ENCODE data around the gene ARHGEF1.

Gene ARHGEF1

GRCh38 chr19:41915776-41916414 lies 32.9 kb downstream of the ARHGEF1 start:
- H3K27me3 Mint-ChIP-seq (ENCODE audit: low read depth): peaks cover 37% of the 10 kb centered on the region
- peaks cover 4% of the 10 kb centered on the region for H3K4me1 Mint-ChIP-seq
- no peak for TF ChIP-seq CTCF (IDR thresholded peaks at IDR 0.05; ENCODE audit: unreplicated experiment in 3 of 3)
- no peak overlapping the region for H3K4me3 Mint-ChIP-seq
- no peaks in the 10 kb centered on the region for H3K36me3 Mint-ChIP-seq (ENCODE audit: low read depth)
- no peak overlapping the region for H3K27ac Mint-ChIP-seq
- H3K9me3 Mint-ChIP-seq: no peaks in the 10 kb centered on the region

- TF ChIP-seq CTCF (IDR thresholded peaks at IDR 0.05; ENCODE audit: unreplicated experiment in 3 of 3): no peak
- Mint-ChIP-seq H3K36me3 (ENCODE audit: low read depth) (no peaks in the 10 kb centered on the region), H3K27ac (no peak overlapping the region), H3K9me3 (no peaks in the 10 kb centered on the region), H3K4me1 (no peaks in the 10 kb centered on the region), H3K27me3 (ENCODE audit: low read depth) (peaks cover 19% of the 10 kb centered on the region), H3K4me3 (no peak overlapping the region)
Measured at GRCh38 chr19:41917676-41918075, 34.7 kb downstream of the ARHGEF1 start.

GRCh38 chr19:41918095-41918494 lies 35.1 kb downstream of the ARHGEF1 start:
- H3K36me3 Mint-ChIP-seq (ENCODE audit: low read depth): no peaks in the 10 kb centered on the region
- TF ChIP-seq CTCF (IDR thresholded peaks at IDR 0.05; ENCODE audit: unreplicated experiment in 3 of 3): no peak
- H3K4me3 Mint-ChIP-seq: no peak overlapping the region
- no peak overlapping the region for H3K27ac Mint-ChIP-seq
- H3K4me1 Mint-ChIP-seq: no peaks in the 10 kb centered on the region
- H3K27me3 Mint-ChIP-seq (ENCODE audit: low read depth): peaks cover 15% of the 10 kb centered on the region
- H3K9me3 Mint-ChIP-seq: no peaks in the 10 kb centered on the region

GRCh38 chr19:41918653-41919244 lies 35.8 kb downstream of the ARHGEF1 start:
- H3K27me3 Mint-ChIP-seq (ENCODE audit: low read depth): peaks cover 8% of the 10 kb centered on the region
- TF ChIP-seq CTCF (IDR thresholded peaks at IDR 0.05; ENCODE audit: unreplicated experiment in 3 of 3): no peak
- no peak overlapping the region for H3K4me3 Mint-ChIP-seq
- no peak overlapping the region for H3K27ac Mint-ChIP-seq
- H3K9me3 Mint-ChIP-seq: no peaks in the 10 kb centered on the region
- no peaks in the 10 kb centered on the region for H3K4me1 Mint-ChIP-seq
- H3K36me3 Mint-ChIP-seq (ENCODE audit: low read depth): no peaks in the 10 kb centered on the region

- Mint-ChIP-seq H3K4me1 (no peaks in the 10 kb centered on the region), H3K36me3 (ENCODE audit: low read depth) (no peaks in the 10 kb centered on the region), H3K27ac (no peak overlapping the region), H3K4me3 (no peak overlapping the region), H3K9me3 (no peaks in the 10 kb centered on the region), H3K27me3 (ENCODE audit: low read depth) (no peaks in the 10 kb centered on the region)
- no peak for TF ChIP-seq CTCF (IDR thresholded peaks at IDR 0.05; ENCODE audit: unreplicated experiment in 3 of 3)
Measured at GRCh38 chr19:41919948-41920712, 37.1 kb downstream of the ARHGEF1 start.

All from nephron (organoid).